ENCODE measurements around the gene APP.

APP gene

GRCh38 chr21:25988738-25989137, 181.8 kb downstream of the APP start:
- no peak overlapping the region for H3K4me3 ChIP-seq (replicated peaks; ENCODE audit: insufficient read depth, low read length)
- H3K27ac ChIP-seq (replicated peaks) = no peak overlapping the region
- TF ChIP-seq SPI1 (IDR thresholded peaks at IDR 0.05; ENCODE audit: borderline replicate concordance, low read depth) (no peak), GABPA (IDR thresholded peaks at IDR 0.05; ENCODE audit: low read depth) (no peak), POLR2AphosphoS5 (IDR thresholded peaks at IDR 0.05; ENCODE audit: low read depth) (no peak), REST (IDR thresholded peaks at IDR 0.05; ENCODE audit: insufficient replicate concordance, low read depth) (no peak)
- TF ChIP-seq, protein P1, sequence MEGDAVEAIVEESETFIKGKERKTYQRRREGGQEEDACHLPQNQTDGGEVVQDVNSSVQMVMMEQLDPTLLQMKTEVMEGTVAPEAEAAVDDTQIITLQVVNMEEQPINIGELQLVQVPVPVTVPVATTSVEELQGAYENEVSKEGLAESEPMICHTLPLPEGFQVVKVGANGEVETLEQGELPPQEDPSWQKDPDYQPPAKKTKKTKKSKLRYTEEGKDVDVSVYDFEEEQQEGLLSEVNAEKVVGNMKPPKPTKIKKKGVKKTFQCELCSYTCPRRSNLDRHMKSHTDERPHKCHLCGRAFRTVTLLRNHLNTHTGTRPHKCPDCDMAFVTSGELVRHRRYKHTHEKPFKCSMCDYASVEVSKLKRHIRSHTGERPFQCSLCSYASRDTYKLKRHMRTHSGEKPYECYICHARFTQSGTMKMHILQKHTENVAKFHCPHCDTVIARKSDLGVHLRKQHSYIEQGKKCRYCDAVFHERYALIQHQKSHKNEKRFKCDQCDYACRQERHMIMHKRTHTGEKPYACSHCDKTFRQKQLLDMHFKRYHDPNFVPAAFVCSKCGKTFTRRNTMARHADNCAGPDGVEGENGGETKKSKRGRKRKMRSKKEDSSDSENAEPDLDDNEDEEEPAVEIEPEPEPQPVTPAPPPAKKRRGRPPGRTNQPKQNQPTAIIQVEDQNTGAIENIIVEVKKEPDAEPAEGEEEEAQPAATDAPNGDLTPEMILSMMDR (IDR thresholded peaks at IDR 0.05; ENCODE audit: insufficient read depth, low read length) = no peak
- DNase-seq (ENCODE audit: low read depth in 1 of 2, low spot score in 1 of 2) = no peak
- no peaks in the 10 kb centered on the region for H3K27me3 ChIP-seq (ENCODE audit: insufficient read depth, poor library complexity, severe bottlenecking)

DNA sequence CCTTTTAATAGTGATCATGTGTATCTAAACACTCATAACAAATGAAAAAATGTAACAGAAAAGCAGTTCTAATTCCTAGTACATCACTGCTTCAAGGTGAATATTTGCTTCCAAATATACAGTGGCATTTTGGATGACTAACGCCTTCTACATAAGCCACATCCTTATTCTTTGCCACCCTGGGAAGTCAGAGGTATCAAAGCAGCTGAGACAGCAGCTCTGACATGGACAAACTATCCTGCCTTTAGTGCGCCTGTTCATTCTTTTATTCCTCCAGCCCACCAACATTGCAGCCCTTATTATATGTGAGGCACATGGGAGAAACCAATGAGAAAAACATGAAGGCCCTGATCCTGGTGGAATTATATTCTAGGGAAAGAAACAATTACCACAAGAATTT, 183.0 kb downstream of the APP start:
- no peak for TF ChIP-seq GABPA (IDR thresholded peaks at IDR 0.05; ENCODE audit: low read depth)
- no peak for TF ChIP-seq SPI1 (IDR thresholded peaks at IDR 0.05; ENCODE audit: borderline replicate concordance, low read depth)
- TF ChIP-seq POLR2AphosphoS5 (IDR thresholded peaks at IDR 0.05; ENCODE audit: low read depth) = no peak
- TF ChIP-seq REST (IDR thresholded peaks at IDR 0.05; ENCODE audit: insufficient replicate concordance, low read depth) = no peak
- TF ChIP-seq, protein P1 (IDR thresholded peaks at IDR 0.05; ENCODE audit: insufficient read depth, low read length) = no peak
- Histone ChIP-seq H3K27ac (replicated peaks) (no peak overlapping the region), H3K27me3 (ENCODE audit: insufficient read depth, poor library complexity, severe bottlenecking) (no peaks in the 10 kb centered on the region), H3K4me3 (replicated peaks; ENCODE audit: insufficient read depth, low read length) (no peak overlapping the region)
- DNase-seq (ENCODE audit: low read depth in 1 of 2, low spot score in 1 of 2) = no peak

- Histone ChIP-seq H3K4me3 (replicated peaks; ENCODE audit: insufficient read depth, low read length) (no peak overlapping the region), H3K27ac (replicated peaks) (no peak overlapping the region), H3K27me3 (ENCODE audit: insufficient read depth, poor library complexity, severe bottlenecking) (no peaks in the 10 kb centered on the region)
- TF ChIP-seq, protein P1 (IDR thresholded peaks at IDR 0.05; ENCODE audit: insufficient read depth, low read length) = no peak
- no peak for TF ChIP-seq POLR2AphosphoS5 (IDR thresholded peaks at IDR 0.05; ENCODE audit: low read depth)
- no peak for TF ChIP-seq SPI1 (IDR thresholded peaks at IDR 0.05; ENCODE audit: borderline replicate concordance, low read depth)
- TF ChIP-seq REST (IDR thresholded peaks at IDR 0.05; ENCODE audit: insufficient replicate concordance, low read depth) = no peak
- no peak for TF ChIP-seq GABPA (IDR thresholded peaks at IDR 0.05; ENCODE audit: low read depth)
- no peak for DNase-seq (ENCODE audit: low read depth in 1 of 2, low spot score in 1 of 2)
Measured at GRCh38 chr21:25986928-25987327, 183.6 kb downstream of the APP start.
